Bronchial epithelial cell (primary cell): Measurements from ENCODE around the gene KLK1. TPM values are rescaled to one million over a fixed set of nuclear protein-coding genes. Genes with fewer than 3 reads are reported as not detected.

Source experiments
- DNase-seq: peaks from one replicate; pipeline ENCODE4 v3.0.0-alpha.2; 2010; ENCODE audit warnings: low read depth
- FAIRE-seq: peaks from 2 replicates; lab custom pipeline; 2011; peaks lifted over from hg19 to GRCh38; lab: Jason Lieb, UNC
- H3K27me3 ChIP-seq: 2 replicates; pipeline ENCODE4 v1.5.1; 2011; ENCODE audit warnings: low read length; ENCODE audit not compliant: control insufficient read depth, insufficient read depth
- H3K36me3 ChIP-seq: 2 replicates; pipeline ENCODE4 v1.5.1; 2011; ENCODE audit warnings: low read length; ENCODE audit not compliant: control insufficient read depth, insufficient read depth
- H3K4me3 ChIP-seq: 2 replicates; pipeline ENCODE4 v1.5.1; 2011; ENCODE audit warnings: mild to moderate bottlenecking, low read depth, low read length, control low read depth
- CTCF ChIP-seq: IDR thresholded peaks from 2 replicates; pipeline ENCODE4 v1.5.1; 2011; ENCODE audit warnings: mild to moderate bottlenecking, moderate library complexity, low read length, control low read depth, inconsistent platforms; ENCODE audit not compliant: insufficient read depth, severe bottlenecking
- total RNA-seq: library from RNA; depleted of rRNA; stranded (reverse); fragments of >200 nt; gene quantifications from 2 replicates; pipeline ENCODE4 v1.2.1, GENCODE V29; 2014

The KLK1 gene
- total RNA-seq, 1 donor from 2014 or later, result not detected

GRCh38 chr19:50830266-50831025 is 6.9 kb upstream of the KLK1 start:
- DNase-seq, result no peak
- H3K27me3 ChIP-seq, result no peaks in the 10 kb centered on the region

GRCh38 chr19:50829801-50830200 is 6.2 kb upstream of the KLK1 start:
- DNase-seq (no peak), FAIRE-seq (peak; percentile 36)
- TF ChIP-seq CTCF, result no peak
- Histone ChIP-seq H3K4me3 (no peak overlapping the region), H3K36me3 (no peaks in the 10 kb centered on the region), H3K27me3 (no peaks in the 10 kb centered on the region)

More at GRCh38 chr19:50830266-50831025, 6.9 kb upstream of the KLK1 start:
- TF ChIP-seq CTCF, result no peak
- H3K4me3 ChIP-seq, result no peak overlapping the region
- FAIRE-seq, result no peak
- no peaks in the 10 kb centered on the region for H3K36me3 ChIP-seq

- FAIRE-seq (no peak), DNase-seq (no peak)
- H3K36me3 ChIP-seq, result no peaks in the 10 kb centered on the region
- no peak overlapping the region for H3K4me3 ChIP-seq
- TF ChIP-seq CTCF, result no peak
- H3K27me3 ChIP-seq, result no peaks in the 10 kb centered on the region
Observed at GRCh38 chr19:50827476-50827875, 3.9 kb upstream of the KLK1 start.

- H3K4me3 ChIP-seq, result no peak overlapping the region
- DNase-seq, result no peak
- no peaks in the 10 kb centered on the region for H3K36me3 ChIP-seq
- no peak for FAIRE-seq
- TF ChIP-seq CTCF, result no peak
- peaks cover 2% of the 10 kb centered on the region for H3K27me3 ChIP-seq
Observed at GRCh38 chr19:50826492-50827240, 3.1 kb upstream of the KLK1 start.

GRCh38 chr19:50822661-50823208 is 852 bp downstream of the KLK1 start:
- DNase-seq (no peak), FAIRE-seq (no peak)
- H3K4me3 ChIP-seq, result no peak overlapping the region
- no peak for TF ChIP-seq CTCF
- H3K36me3 ChIP-seq, result no peaks in the 10 kb centered on the region
- peaks cover 9% of the 10 kb centered on the region for H3K27me3 ChIP-seq
